Glutamatergic neuron (in vitro differentiated cells): ENCODE measurements around the gene ZNF697. TPM values are rescaled to one million over a fixed set of nuclear protein-coding genes. Genes with fewer than 3 reads are reported as not detected.
"Not testable (repeated sequence)": the region's sequence is repeated elsewhere in the genome, so short reads cannot be mapped to it uniquely, and the experiment has no call there.

Experiments used
- DNase-seq: peaks from one replicate; pipeline ENCODE4 v3.0.0; 2022
- H3K27ac Mint-ChIP-seq: one replicate; pipeline ENCODE4 v1.8.0; 2020; ENCODE audit warnings: mild to moderate bottlenecking, mixed read lengths, inconsistent platforms; ENCODE audit not compliant: unreplicated experiment
- H3K27me3 Mint-ChIP-seq: one replicate; pipeline ENCODE4 v1.8.0; 2020; ENCODE audit warnings: mild to moderate bottlenecking, moderate library complexity, mixed read lengths, inconsistent platforms; ENCODE audit not compliant: unreplicated experiment
- H3K36me3 Mint-ChIP-seq: one replicate; pipeline ENCODE4 v1.8.0; 2020; ENCODE audit warnings: mild to moderate bottlenecking, mixed read lengths, inconsistent platforms; ENCODE audit not compliant: unreplicated experiment
- H3K4me1 Mint-ChIP-seq: one replicate; pipeline ENCODE4 v1.8.0; 2020; ENCODE audit warnings: mild to moderate bottlenecking, low read depth, mixed read lengths, inconsistent platforms; ENCODE audit not compliant: unreplicated experiment
- H3K4me3 Mint-ChIP-seq: one replicate; pipeline ENCODE4 v1.8.0; 2020; ENCODE audit warnings: mild to moderate bottlenecking, mixed read lengths, inconsistent platforms; ENCODE audit not compliant: unreplicated experiment
- H3K9me3 Mint-ChIP-seq: one replicate; pipeline ENCODE4 v1.8.0; 2020; ENCODE audit warnings: mild to moderate bottlenecking, moderate library complexity, mixed read lengths, inconsistent platforms; ENCODE audit not compliant: unreplicated experiment
- total RNA-seq: library from RNA; stranded (reverse); fragmentation: NEBNext Ultra II Directional; extraction: Animal tissue kit (Norgen Biotek cat#: 25700); gene quantifications from one replicate; pipeline ENCODE4 v1.2.1, GENCODE V29; 2021; ENCODE audit not compliant: unreplicated experiment
- TF ChIP-seq, protein P1 (sequence below): fragments of 200-600 bp; sonication (generic); IDR thresholded peaks from one replicate; pipeline ENCODE4 v1.5.0; 2021; ENCODE audit not compliant: partially characterized antibody, unreplicated experiment

The ZNF697 gene
- total RNA-seq, 1 donor from 2014 or later = 41.9 TPM

DNA sequence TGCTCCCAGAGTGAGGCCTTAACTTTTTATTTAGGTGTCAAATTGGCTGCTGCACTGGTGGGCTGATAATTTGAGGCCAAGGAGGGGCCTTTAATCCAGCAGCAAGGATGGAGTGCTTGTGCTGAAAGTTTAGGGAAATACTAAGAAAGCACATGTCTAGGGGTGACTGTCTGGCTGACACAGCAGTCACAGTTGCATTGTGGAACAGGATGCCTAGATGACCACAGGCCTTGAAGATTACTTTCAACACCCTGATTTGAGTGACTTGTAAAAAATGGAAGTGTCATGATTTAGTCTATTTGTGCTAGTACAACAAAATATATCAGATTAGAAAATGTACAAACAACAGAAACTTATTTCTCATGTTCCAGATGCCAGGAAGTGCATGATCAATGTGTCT lies 57.7 kb downstream of the ZNF697 start:
- no peaks in the 10 kb centered on the region for H3K4me1 Mint-ChIP-seq
- no peak for DNase-seq
- H3K9me3 Mint-ChIP-seq = no peaks in the 10 kb centered on the region
- H3K36me3 Mint-ChIP-seq = no peaks in the 10 kb centered on the region
- H3K4me3 Mint-ChIP-seq = no peak overlapping the region
- TF ChIP-seq, protein P1, sequence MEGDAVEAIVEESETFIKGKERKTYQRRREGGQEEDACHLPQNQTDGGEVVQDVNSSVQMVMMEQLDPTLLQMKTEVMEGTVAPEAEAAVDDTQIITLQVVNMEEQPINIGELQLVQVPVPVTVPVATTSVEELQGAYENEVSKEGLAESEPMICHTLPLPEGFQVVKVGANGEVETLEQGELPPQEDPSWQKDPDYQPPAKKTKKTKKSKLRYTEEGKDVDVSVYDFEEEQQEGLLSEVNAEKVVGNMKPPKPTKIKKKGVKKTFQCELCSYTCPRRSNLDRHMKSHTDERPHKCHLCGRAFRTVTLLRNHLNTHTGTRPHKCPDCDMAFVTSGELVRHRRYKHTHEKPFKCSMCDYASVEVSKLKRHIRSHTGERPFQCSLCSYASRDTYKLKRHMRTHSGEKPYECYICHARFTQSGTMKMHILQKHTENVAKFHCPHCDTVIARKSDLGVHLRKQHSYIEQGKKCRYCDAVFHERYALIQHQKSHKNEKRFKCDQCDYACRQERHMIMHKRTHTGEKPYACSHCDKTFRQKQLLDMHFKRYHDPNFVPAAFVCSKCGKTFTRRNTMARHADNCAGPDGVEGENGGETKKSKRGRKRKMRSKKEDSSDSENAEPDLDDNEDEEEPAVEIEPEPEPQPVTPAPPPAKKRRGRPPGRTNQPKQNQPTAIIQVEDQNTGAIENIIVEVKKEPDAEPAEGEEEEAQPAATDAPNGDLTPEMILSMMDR = no peak
- H3K27me3 Mint-ChIP-seq = no peaks in the 10 kb centered on the region
- no peak overlapping the region for H3K27ac Mint-ChIP-seq

- Mint-ChIP-seq H3K4me1 (no peaks in the 10 kb centered on the region), H3K4me3 (no peak overlapping the region), H3K27ac (no peak overlapping the region), H3K27me3 (no peaks in the 10 kb centered on the region), H3K9me3 (no peaks in the 10 kb centered on the region), H3K36me3 (no peaks in the 10 kb centered on the region)
- TF ChIP-seq, protein P1 = no peak
- no peak for DNase-seq
Measured at GRCh38 chr1:119588621-119589020, 59.4 kb downstream of the ZNF697 start.

- TF ChIP-seq, protein P1 = no peak
- Mint-ChIP-seq H3K36me3 (no peaks in the 10 kb centered on the region), H3K9me3 (no peaks in the 10 kb centered on the region), H3K27ac (no peak overlapping the region), H3K4me3 (no peak overlapping the region), H3K27me3 (no peaks in the 10 kb centered on the region), H3K4me1 (no peaks in the 10 kb centered on the region)
- DNase-seq = no peak
Measured at GRCh38 chr1:119587341-119587740, 60.7 kb downstream of the ZNF697 start.

DNA sequence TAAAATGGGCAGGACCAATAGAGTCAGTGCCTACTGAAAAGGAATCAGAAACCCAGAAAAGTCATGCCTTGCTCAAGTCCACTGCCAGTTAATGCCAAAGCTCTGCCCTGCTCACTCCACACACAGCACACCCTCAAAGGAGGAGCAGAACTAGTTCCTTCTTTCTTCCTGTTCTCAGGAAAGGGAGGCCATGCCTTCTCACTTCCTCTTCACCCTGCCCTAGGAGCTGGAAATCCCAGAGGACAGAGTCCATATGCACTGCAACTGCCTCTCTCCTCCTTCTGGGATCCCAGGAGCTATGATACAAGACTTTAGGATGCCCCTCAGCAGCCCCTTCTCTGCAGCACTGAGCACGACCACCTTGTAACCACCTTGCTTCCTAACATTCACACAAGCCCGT lies 62.3 kb downstream of the ZNF697 start:
- not testable (repeated sequence) for H3K4me1 Mint-ChIP-seq, H3K27ac Mint-ChIP-seq

DNA sequence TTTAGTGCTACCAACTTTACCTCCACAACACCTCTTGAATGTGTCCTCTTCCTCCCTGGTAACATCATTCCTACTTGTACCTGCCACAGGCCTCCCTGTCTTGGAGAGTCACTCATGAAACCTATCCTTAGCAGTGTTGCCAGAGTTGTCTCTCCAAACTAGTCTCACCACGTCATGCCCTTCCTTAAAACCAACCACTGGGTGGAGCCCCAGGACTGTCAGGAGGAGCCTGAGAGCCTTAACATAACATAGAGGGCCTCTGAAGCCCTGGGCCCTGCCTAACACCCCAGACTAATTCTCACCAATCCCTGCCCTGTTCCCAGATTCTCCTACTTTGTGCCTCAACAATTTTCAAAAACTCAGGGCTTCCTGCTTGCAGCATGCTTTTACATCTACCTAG lies 65.3 kb downstream of the ZNF697 start:
- peak; percentile 56 for DNase-seq
- H3K36me3 Mint-ChIP-seq = peaks cover 4% of the 10 kb centered on the region
- no peaks in the 10 kb centered on the region for H3K4me1 Mint-ChIP-seq

More for the DNA sequence above, 62.3 kb downstream of the ZNF697 start:
- H3K9me3 Mint-ChIP-seq, DNase-seq, H3K27me3 Mint-ChIP-seq, H3K36me3 Mint-ChIP-seq, H3K4me3 Mint-ChIP-seq: not testable (repeated sequence)

GRCh38 chr1:119581076-119581475 lies 67.0 kb downstream of the ZNF697 start:
- not testable (repeated sequence) for H3K4me3 Mint-ChIP-seq, H3K4me1 Mint-ChIP-seq, DNase-seq, H3K9me3 Mint-ChIP-seq, H3K27ac Mint-ChIP-seq, H3K27me3 Mint-ChIP-seq, H3K36me3 Mint-ChIP-seq

More for the DNA sequence above, 65.3 kb downstream of the ZNF697 start:
- Mint-ChIP-seq H3K4me3 (no peak overlapping the region), H3K9me3 (no peaks in the 10 kb centered on the region), H3K27me3 (peaks cover 2% of the 10 kb centered on the region), H3K27ac (no peak overlapping the region)
- TF ChIP-seq, protein P1 = no peak
